ENCODE results near the gene FAM184A.

Gene FAM184A

DNA sequence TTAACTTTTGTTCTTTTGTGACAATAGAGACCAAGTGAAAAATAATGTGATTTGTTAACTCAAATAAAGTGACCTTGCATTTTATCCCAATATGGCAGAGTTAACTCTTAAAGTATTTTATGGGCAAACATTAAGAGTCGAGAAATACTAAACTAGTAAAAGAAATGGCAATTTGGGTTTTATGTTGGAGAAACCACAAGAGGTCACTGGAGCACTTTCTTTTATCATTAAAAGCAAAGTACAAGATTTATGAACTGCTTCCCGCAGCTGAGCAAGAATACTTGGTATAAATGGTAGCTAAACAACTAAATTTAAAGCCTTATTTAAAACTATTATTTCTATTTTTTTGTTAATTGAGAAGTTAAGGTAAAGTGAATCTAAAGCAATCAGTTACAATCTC lies 110.0 kb downstream of the FAM184A start:
- Histone ChIP-seq H4K20me1 (ENCODE audit: insufficient read depth) (no peaks in the 10 kb centered on the region), H3K27me3 (ENCODE audit: insufficient read depth, low read depth) (no peaks in the 10 kb centered on the region), H3K4me3 (IDR thresholded peaks at IDR 0.05; ENCODE audit: insufficient read depth, low read depth, low read length) (no peak overlapping the region)

DNA sequence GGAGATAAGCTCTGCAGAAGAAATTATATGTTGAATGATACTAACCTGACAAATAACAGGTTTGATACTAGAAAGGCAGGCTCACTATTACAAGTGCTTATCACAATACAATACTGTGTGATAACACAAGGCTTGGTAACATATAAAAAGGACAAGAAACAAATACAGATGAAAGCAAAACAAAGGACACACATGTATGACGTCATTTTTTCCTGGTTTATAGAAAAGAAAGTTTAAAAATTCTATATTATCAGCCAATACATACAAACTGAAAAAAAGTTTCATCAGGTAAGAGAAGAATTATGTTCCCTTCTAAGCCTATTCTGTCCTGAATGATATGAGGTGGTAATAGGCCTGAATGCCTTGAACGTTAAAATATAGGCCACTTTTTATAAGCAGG lies 111.2 kb downstream of the FAM184A start:
- TF ChIP-seq, protein P1, sequence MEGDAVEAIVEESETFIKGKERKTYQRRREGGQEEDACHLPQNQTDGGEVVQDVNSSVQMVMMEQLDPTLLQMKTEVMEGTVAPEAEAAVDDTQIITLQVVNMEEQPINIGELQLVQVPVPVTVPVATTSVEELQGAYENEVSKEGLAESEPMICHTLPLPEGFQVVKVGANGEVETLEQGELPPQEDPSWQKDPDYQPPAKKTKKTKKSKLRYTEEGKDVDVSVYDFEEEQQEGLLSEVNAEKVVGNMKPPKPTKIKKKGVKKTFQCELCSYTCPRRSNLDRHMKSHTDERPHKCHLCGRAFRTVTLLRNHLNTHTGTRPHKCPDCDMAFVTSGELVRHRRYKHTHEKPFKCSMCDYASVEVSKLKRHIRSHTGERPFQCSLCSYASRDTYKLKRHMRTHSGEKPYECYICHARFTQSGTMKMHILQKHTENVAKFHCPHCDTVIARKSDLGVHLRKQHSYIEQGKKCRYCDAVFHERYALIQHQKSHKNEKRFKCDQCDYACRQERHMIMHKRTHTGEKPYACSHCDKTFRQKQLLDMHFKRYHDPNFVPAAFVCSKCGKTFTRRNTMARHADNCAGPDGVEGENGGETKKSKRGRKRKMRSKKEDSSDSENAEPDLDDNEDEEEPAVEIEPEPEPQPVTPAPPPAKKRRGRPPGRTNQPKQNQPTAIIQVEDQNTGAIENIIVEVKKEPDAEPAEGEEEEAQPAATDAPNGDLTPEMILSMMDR (conservative IDR thresholded peaks at IDR 0.05; ENCODE audit: low read depth, low read length) = no peak
- H3K27me3 ChIP-seq (ENCODE audit: insufficient read depth, low read depth) = no peaks in the 10 kb centered on the region
- H3K4me3 ChIP-seq (IDR thresholded peaks at IDR 0.05; ENCODE audit: insufficient read depth, low read depth, low read length) = no peak overlapping the region
- peaks cover 9% of the 10 kb centered on the region for H3K4me1 ChIP-seq (ENCODE audit: low read depth, poor library complexity, severe bottlenecking)
- no peaks in the 10 kb centered on the region for H3K79me2 ChIP-seq (ENCODE audit: insufficient read depth, low read depth)
- no peaks in the 10 kb centered on the region for H4K20me1 ChIP-seq (ENCODE audit: insufficient read depth)
- H2AFZ ChIP-seq (ENCODE audit: low read depth) = no peak overlapping the region
- H3K4me2 ChIP-seq = no peak overlapping the region
- H3K36me3 ChIP-seq (ENCODE audit: insufficient read depth) = no peaks in the 10 kb centered on the region
- no peak overlapping the region for H3K27ac ChIP-seq
- H3K9ac ChIP-seq = no peak overlapping the region

More for the DNA sequence above, 110.0 kb downstream of the FAM184A start:
- Histone ChIP-seq H2AFZ (ENCODE audit: low read depth) (no peak overlapping the region), H3K9ac (no peak overlapping the region), H3K4me1 (ENCODE audit: low read depth, poor library complexity, severe bottlenecking) (peaks cover 9% of the 10 kb centered on the region), H3K36me3 (ENCODE audit: insufficient read depth) (no peaks in the 10 kb centered on the region), H3K4me2 (no peak overlapping the region), H3K79me2 (ENCODE audit: insufficient read depth, low read depth) (no peaks in the 10 kb centered on the region), H3K27ac (no peak overlapping the region)
- TF ChIP-seq, protein P1 (conservative IDR thresholded peaks at IDR 0.05; ENCODE audit: low read depth, low read length) = 0 out of 2 replicates have a peak, but pooled peaks have one; percentile 11

DNA sequence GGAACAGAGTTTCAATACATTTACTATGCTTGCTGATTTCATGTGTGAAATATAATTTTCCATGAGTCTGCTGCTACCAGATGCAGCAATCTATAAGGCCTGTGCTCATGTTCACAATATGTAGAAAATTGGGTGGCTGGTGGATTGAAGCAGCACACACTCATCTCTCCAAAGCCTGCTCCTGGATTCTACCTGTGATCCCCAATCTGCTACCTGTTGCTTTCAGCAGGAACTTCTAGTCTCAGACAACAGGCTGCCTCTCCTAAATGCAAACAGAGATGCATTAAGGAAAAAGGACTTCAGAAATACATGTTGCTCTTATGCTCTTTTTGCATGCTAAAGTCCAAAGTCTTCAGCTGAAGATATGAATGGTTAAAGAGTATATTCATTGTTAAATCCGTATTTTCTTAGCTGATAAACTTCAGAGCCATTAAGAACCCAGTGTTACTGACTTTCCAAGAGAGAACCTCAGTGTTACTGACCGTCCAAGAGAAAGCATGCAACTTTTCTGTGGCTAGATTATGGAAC lies 112.6 kb downstream of the FAM184A start:
- Histone ChIP-seq H4K20me1 (ENCODE audit: insufficient read depth) (no peaks in the 10 kb centered on the region), H3K36me3 (ENCODE audit: insufficient read depth) (no peaks in the 10 kb centered on the region), H3K79me2 (ENCODE audit: insufficient read depth, low read depth) (no peaks in the 10 kb centered on the region), H3K4me3 (IDR thresholded peaks at IDR 0.05; ENCODE audit: insufficient read depth, low read depth, low read length) (no peak overlapping the region), H3K27ac (no peak overlapping the region), H3K27me3 (ENCODE audit: insufficient read depth, low read depth) (no peaks in the 10 kb centered on the region), H3K4me1 (ENCODE audit: low read depth, poor library complexity, severe bottlenecking) (peaks cover 9% of the 10 kb centered on the region), H2AFZ (ENCODE audit: low read depth) (no peak overlapping the region), H3K4me2 (no peak overlapping the region), H3K9ac (no peak overlapping the region)
- TF ChIP-seq, protein P1 (conservative IDR thresholded peaks at IDR 0.05; ENCODE audit: low read depth, low read length) = no peak

DNA sequence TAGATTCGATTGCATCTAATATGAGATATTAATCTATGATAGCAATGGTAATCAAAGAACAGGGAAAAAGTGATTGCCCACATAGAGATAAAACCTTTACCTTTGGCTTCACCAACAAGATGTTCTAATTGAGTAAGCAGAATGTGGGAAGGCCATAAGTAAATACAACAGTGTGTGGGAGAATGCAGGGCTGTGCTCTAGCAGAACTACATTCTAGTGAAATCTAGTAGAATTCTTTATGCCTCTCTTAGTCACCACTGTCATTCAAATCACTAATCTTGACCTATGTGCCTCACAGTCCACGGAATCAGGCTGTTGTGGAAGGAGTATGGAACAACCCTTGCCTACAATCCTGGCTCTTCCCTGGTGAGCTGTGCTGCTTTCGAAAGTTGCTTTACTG lies 113.1 kb downstream of the FAM184A start:
- H3K27me3 ChIP-seq (ENCODE audit: insufficient read depth, low read depth) = no peaks in the 10 kb centered on the region
- TF ChIP-seq, protein P1 (conservative IDR thresholded peaks at IDR 0.05; ENCODE audit: low read depth, low read length) = no peak
- no peak overlapping the region for H3K4me2 ChIP-seq
- H3K9ac ChIP-seq = no peak overlapping the region
- H3K79me2 ChIP-seq (ENCODE audit: insufficient read depth, low read depth) = no peaks in the 10 kb centered on the region
- H3K4me1 ChIP-seq (ENCODE audit: low read depth, poor library complexity, severe bottlenecking) = peaks cover 9% of the 10 kb centered on the region
- no peak overlapping the region for H3K27ac ChIP-seq
- no peak overlapping the region for H2AFZ ChIP-seq (ENCODE audit: low read depth)
- H3K36me3 ChIP-seq (ENCODE audit: insufficient read depth) = no peaks in the 10 kb centered on the region
- no peak overlapping the region for H3K4me3 ChIP-seq (IDR thresholded peaks at IDR 0.05; ENCODE audit: insufficient read depth, low read depth, low read length)
- H4K20me1 ChIP-seq (ENCODE audit: insufficient read depth) = no peaks in the 10 kb centered on the region

Data from KMS-11 (cell line).